Stimulated activated CD8-positive, alpha-beta memory T cell treated with anti-CD3 and anti-CD28 coated beads, Interleukin-15, amount 100 ng/mL, for 1 hour (primary cell): Measurements from ENCODE around the gene NATD1.

Experiments
- DNase-seq: peaks from one replicate; pipeline ENCODE4 v3.0.0-alpha.2; 2020; ENCODE audit warnings: low read depth

Gene NATD1

GRCh38 chr17:21217346-21217745 is 35.9 kb downstream of the NATD1 start:
- DNase-seq, result no peak

- no peak for DNase-seq
Observed at GRCh38 chr17:21215935-21216334, 37.3 kb downstream of the NATD1 start.

- DNase-seq, result no peak
Observed at GRCh38 chr17:21214777-21215541, 38.3 kb downstream of the NATD1 start.

- DNase-seq, result peak; percentile 89
Observed at GRCh38 chr17:21214015-21214776, 39.0 kb downstream of the NATD1 start, which contains the start of gene TMEM11. Gene TMEM11 (minus strand): TSS chr17:21214161. CDS start chr17:21214152, 9 bp downstream.

GRCh38 chr17:21213638-21214014 is 39.6 kb downstream of the NATD1 start:
- no peak for DNase-seq

GRCh38 chr17:21212826-21213637 is 40.2 kb downstream of the NATD1 start:
- no peak for DNase-seq

- no peak for DNase-seq
Observed at GRCh38 chr17:21211825-21212479, 41.3 kb downstream of the NATD1 start.

GRCh38 chr17:21210411-21211076 is 42.7 kb downstream of the NATD1 start:
- DNase-seq, result no peak

- no peak for DNase-seq
Observed at GRCh38 chr17:21209511-21210175, 43.6 kb downstream of the NATD1 start.

- no peak for DNase-seq
Observed at GRCh38 chr17:21208352-21208751, 44.9 kb downstream of the NATD1 start.

- DNase-seq, result no peak
Observed at GRCh38 chr17:21204935-21205334, 48.3 kb downstream of the NATD1 start.

GRCh38 chr17:21202512-21202911 is 50.7 kb downstream of the NATD1 start:
- DNase-seq, result no peak

GRCh38 chr17:21201874-21202273 is 51.3 kb downstream of the NATD1 start:
- DNase-seq, result no peak

GRCh38 chr17:21201298-21201595 is 52.0 kb downstream of the NATD1 start:
- no peak for DNase-seq

GRCh38 chr17:21200590-21201297 is 52.5 kb downstream of the NATD1 start:
- DNase-seq, result no peak

GRCh38 chr17:21199856-21200255 is 53.4 kb downstream of the NATD1 start:
- DNase-seq, result no peak

- DNase-seq, result no peak
Observed at GRCh38 chr17:21199311-21199710, 53.9 kb downstream of the NATD1 start.

- DNase-seq, result no peak
Observed at GRCh38 chr17:21198411-21198810, 54.8 kb downstream of the NATD1 start.

GRCh38 chr17:21196126-21196525 is 57.1 kb downstream of the NATD1 start:
- DNase-seq, result no peak

GRCh38 chr17:21194703-21195102 is 58.5 kb downstream of the NATD1 start:
- no peak for DNase-seq
